GM23338 (cell line): ENCODE results near the gene KLF7. TPM values are rescaled to one million over a fixed set of nuclear protein-coding genes. Genes with fewer than 3 reads are reported as not detected.
A peak's percentile ranks its signal among the peaks of the same experiment; 100 is the strongest.

ENCODE experiments used
- ATAC-seq: fragments of 200-7000 bp; cut with Tn5 transposase; 3 replicates; pipeline ENCODE4 v1.9.1; 2020
- DNase-seq: peaks from one replicate; pipeline ENCODE4 v3.0.0-alpha.2; 2015; ENCODE audit warnings: low spot score
- H2AFZ ChIP-seq: fragments of 200-600 bp; sonication (generic); 2 replicates; pipeline ENCODE4 v1.8.0; 2016; ENCODE audit warnings: antibody characterized with exemption, mild to moderate bottlenecking, moderate library complexity
- H3F3A ChIP-seq: fragments of 200-600 bp; sonication (generic); replicated peaks from 2 replicates; pipeline ENCODE4 v1.8.0; 2017; ENCODE audit warnings: antibody characterized with exemption, mixed run types, low read depth
- H3K27ac ChIP-seq: fragments of 200-600 bp; sonication (generic); 2 replicates; pipeline ENCODE4 v1.6.1; 2016; ENCODE audit warnings: low read depth
- H3K27me3 ChIP-seq: fragments of 200-600 bp; sonication (generic); 2 replicates; pipeline ENCODE4 v1.8.0; 2016; ENCODE audit warnings: mild to moderate bottlenecking, mixed run types, moderate library complexity; ENCODE audit not compliant: insufficient read depth
- H3K36me3 ChIP-seq: fragments of 200-600 bp; sonication (generic); 2 replicates; pipeline ENCODE4 v1.8.0; 2016; ENCODE audit warnings: mild to moderate bottlenecking; ENCODE audit not compliant: insufficient read depth
- H3K4me1 ChIP-seq: fragments of 200-600 bp; sonication (generic); 2 replicates; pipeline ENCODE4 v1.8.0; 2016; ENCODE audit warnings: mild to moderate bottlenecking, moderate library complexity; ENCODE audit not compliant: insufficient read depth
- H3K4me2 ChIP-seq: fragments of 200-600 bp; sonication (generic); 2 replicates; pipeline ENCODE4 v1.7.1; 2017; ENCODE audit warnings: mixed run types
- H3K4me3 ChIP-seq: fragments of 200-600 bp; sonication (generic); 2 replicates; pipeline ENCODE4 v1.6.1; 2016; ENCODE audit warnings: mixed run types
- H3K79me2 ChIP-seq: fragments of 200-600 bp; sonication (generic); replicated peaks from 2 replicates; pipeline ENCODE4 v1.8.0; 2017; ENCODE audit warnings: mild to moderate bottlenecking; ENCODE audit not compliant: insufficient read depth
- H3K9me2 ChIP-seq: fragments of 200-600 bp; sonication (generic); 2 replicates; pipeline ENCODE4 v1.8.0; 2017; ENCODE audit not compliant: insufficient read depth
- H4K20me1 ChIP-seq: fragments of 200-600 bp; sonication (generic); replicated peaks from 2 replicates; pipeline ENCODE4 v1.8.0; 2017; ENCODE audit warnings: mild to moderate bottlenecking; ENCODE audit not compliant: insufficient read depth
- H3K27ac Mint-ChIP-seq: 2 replicates; pipeline ENCODE4 v1.8.0; 2020; ENCODE audit warnings: inconsistent platforms, mild to moderate bottlenecking, moderate library complexity, mixed read lengths
- H3K27me3 Mint-ChIP-seq: 3 replicates; pipeline ENCODE4 v1.8.0; 2022; ENCODE audit warnings: low read depth, mild to moderate bottlenecking, moderate library complexity, mixed read lengths, inconsistent platforms; ENCODE audit not compliant: insufficient read depth, poor library complexity
- H3K36me3 Mint-ChIP-seq: 3 replicates; pipeline ENCODE4 v1.8.0; 2021; ENCODE audit warnings: low read depth, mild to moderate bottlenecking, inconsistent platforms, moderate library complexity, mixed read lengths
- H3K4me1 Mint-ChIP-seq: 3 replicates; pipeline ENCODE4 v1.8.0; 2020; ENCODE audit warnings: mild to moderate bottlenecking, inconsistent platforms, mixed read lengths
- H3K4me3 Mint-ChIP-seq: 3 replicates; pipeline ENCODE4 v1.8.0; 2021; ENCODE audit warnings: moderate library complexity, mild to moderate bottlenecking, inconsistent platforms, mixed read lengths
- H3K9me3 Mint-ChIP-seq: 3 replicates; pipeline ENCODE4 v1.8.0; 2020; ENCODE audit warnings: moderate library complexity, mild to moderate bottlenecking, inconsistent platforms, mixed read lengths
- CREB1 ChIP-seq: fragments of 250-450 bp; sonication (Bioruptor Pico); IDR thresholded peaks from 2 replicates; pipeline ENCODE4 v1.5.0; 2020; ENCODE audit warnings: low read depth, mild to moderate bottlenecking, moderate library complexity
- CTCF ChIP-seq, 2 experiments: fragments of 200-600 bp in 1 of 2; sonication (generic) in 1 of 2; conservative IDR thresholded peaks; 2 replicates each; pipeline versions ENCODE4 v1.5.1 to v1.6.1; 2016 to 2017; ENCODE audit warnings: antibody characterized with exemption in 2 of 2, low read depth in 2 of 2, mild to moderate bottlenecking in 2 of 2, moderate library complexity in 1 of 2
- ETS1 ChIP-seq: IDR thresholded peaks from 2 replicates; pipeline ENCODE4 v1.6.1; 2016; ENCODE audit warnings: antibody characterized with exemption
- EZH2 ChIP-seq: fragments of 200-600 bp; sonication (generic); IDR thresholded peaks from one replicate; pipeline ENCODE4 v1.8.0; 2017; ENCODE audit warnings: antibody characterized with exemption, mild to moderate bottlenecking, low read depth; ENCODE audit not compliant: unreplicated experiment
- EZH2phosphoT487 ChIP-seq: fragments of 200-600 bp; sonication (generic); IDR thresholded peaks from one replicate; pipeline ENCODE4 v1.8.1; 2018; ENCODE audit warnings: antibody characterized with exemption; ENCODE audit not compliant: unreplicated experiment
- JUNB ChIP-seq: IDR thresholded peaks from one replicate; pipeline ENCODE4 v1.6.1; 2016; ENCODE audit warnings: antibody characterized with exemption; ENCODE audit not compliant: unreplicated experiment
- NANOG ChIP-seq: IDR thresholded peaks from 2 replicates; pipeline ENCODE4 v1.6.1; 2016; ENCODE audit warnings: antibody characterized with exemption, borderline replicate concordance
- POLR2AphosphoS5 ChIP-seq: IDR thresholded peaks from 2 replicates; pipeline ENCODE4 v1.6.1; 2016; ENCODE audit warnings: antibody characterized with exemption, low read depth
- REST ChIP-seq: IDR thresholded peaks from one replicate; pipeline ENCODE4 v1.6.1; 2018; ENCODE audit warnings: antibody characterized with exemption; ENCODE audit not compliant: unreplicated experiment
- STAT1 ChIP-seq: IDR thresholded peaks from one replicate; pipeline ENCODE4 v1.6.1; 2016; ENCODE audit warnings: antibody characterized with exemption; ENCODE audit not compliant: unreplicated experiment
- ZNF114 ChIP-seq: fragments of 250-450 bp; sonication (Bioruptor Pico); IDR thresholded peaks from 2 replicates; pipeline ENCODE4 v1.5.0; 2020; ENCODE audit warnings: mild to moderate bottlenecking, moderate library complexity
- ZNF331 ChIP-seq: fragments of 250-450 bp; sonication (Bioruptor Pico); IDR thresholded peaks from 2 replicates; pipeline ENCODE4 v1.5.0; 2020; ENCODE audit warnings: low read depth, mild to moderate bottlenecking, moderate library complexity
- ZNF462 ChIP-seq: fragments of 250-450 bp; sonication (Bioruptor Pico); IDR thresholded peaks from 2 replicates; pipeline ENCODE4 v1.5.0; 2020; ENCODE audit warnings: mild to moderate bottlenecking, moderate library complexity
- polyA plus RNA-seq: library from polyadenylated mRNA; unstranded; fragments of >200 nt; fragmentation: Nextera tagmentation; extraction: Ambion mirVana; gene quantifications from 2 replicates; pipeline ENCODE4 v1.2.1, GENCODE V29; 2016
- total RNA-seq: library from RNA; depleted of rRNA; stranded (reverse); fragments of >200 nt; shearing (Covaris generic); gene quantifications from 2 replicates; pipeline ENCODE4 v1.2.3, GENCODE V29; 2014

Gene KLF7
- total and polyA plus RNA-seq, 2 experiments from 2014 or later: 5.7 to 15.4 TPM

- Histone ChIP-seq H2AFZ (no peak overlapping the region), H3K27ac (peak overlapping the region; percentile 73; the same call in 1 of the 2 replicates), H3F3A (no peaks in the 10 kb centered on the region), H3K27me3 (no peaks in the 10 kb centered on the region), H3K4me1 (peaks cover 76% of the 10 kb centered on the region), H4K20me1 (no peaks in the 10 kb centered on the region), H3K4me2 (peak overlapping the region; percentile 39), H3K79me2 (peaks cover 99% of the 10 kb centered on the region), H3K36me3 (no peaks in the 10 kb centered on the region), H3K9me2 (no peaks in the 10 kb centered on the region), H3K4me3 (no peak overlapping the region)
- H3K27me3 Mint-ChIP-seq: peaks cover 3% of the 10 kb centered on the region
- DNase-seq: no peak
- peak; percentile 19 for ATAC-seq
- no peaks in the 10 kb centered on the region for H3K36me3 Mint-ChIP-seq
- TF ChIP-seq REST (no peak), EZH2 (no peak), NANOG (no peak), CREB1 (CRISPR knock-in tag) (no peak), STAT1 (no peak), ETS1 (no peak), ZNF114 (no peak), ZNF331 (CRISPR knock-in tag) (no peak), POLR2AphosphoS5 (no peak), CTCF (conservative IDR thresholded peaks at IDR 0.05; ENCODE audit: low read depth in 2 of 2) (no peak), ZNF462 (CRISPR knock-in tag) (no peak), JUNB (no peak), EZH2phosphoT487 (no peak)
- H3K4me1 Mint-ChIP-seq: peaks cover 84% of the 10 kb centered on the region
- no peak overlapping the region for H3K4me3 Mint-ChIP-seq
- H3K27ac Mint-ChIP-seq: peak overlapping the region; percentile 77; the same call in 1 of the 2 replicates
- H3K9me3 Mint-ChIP-seq: no peaks in the 10 kb centered on the region
Observed at GRCh38 chr2:207153266-207153975, 12.3 kb downstream of the KLF7 start.
